PC-3 (cell line): ENCODE measurements around the gene PNMA6E.

Source experiments
- CTCF ChIP-seq: fragments of 300-600 bp; sonication (generic); conservative IDR thresholded peaks from 2 replicates; pipeline ENCODE4 v1.5.1; 2017; ENCODE audit warnings: antibody characterized with exemption, low read depth, mild to moderate bottlenecking, low read length
- EZH2phosphoT487 ChIP-seq: fragments of 300-600 bp; sonication (generic); IDR thresholded peaks from 2 replicates; pipeline ENCODE4 v1.6.1; 2018; ENCODE audit warnings: mild to moderate bottlenecking, antibody characterized with exemption, low read length, borderline replicate concordance

GRCh38 chrX:153435845-153436244, 34.7 kb upstream of the PNMA6E start:
- TF ChIP-seq CTCF (no peak), EZH2phosphoT487 (no peak)
